DMS153 (cell line): Measurements from ENCODE around the gene IDS.

Experiments used
- DNase-seq: peaks from one replicate; lab custom pipeline; 2025; lab: John Stamatoyannopoulos, UW

Gene IDS

DNA sequence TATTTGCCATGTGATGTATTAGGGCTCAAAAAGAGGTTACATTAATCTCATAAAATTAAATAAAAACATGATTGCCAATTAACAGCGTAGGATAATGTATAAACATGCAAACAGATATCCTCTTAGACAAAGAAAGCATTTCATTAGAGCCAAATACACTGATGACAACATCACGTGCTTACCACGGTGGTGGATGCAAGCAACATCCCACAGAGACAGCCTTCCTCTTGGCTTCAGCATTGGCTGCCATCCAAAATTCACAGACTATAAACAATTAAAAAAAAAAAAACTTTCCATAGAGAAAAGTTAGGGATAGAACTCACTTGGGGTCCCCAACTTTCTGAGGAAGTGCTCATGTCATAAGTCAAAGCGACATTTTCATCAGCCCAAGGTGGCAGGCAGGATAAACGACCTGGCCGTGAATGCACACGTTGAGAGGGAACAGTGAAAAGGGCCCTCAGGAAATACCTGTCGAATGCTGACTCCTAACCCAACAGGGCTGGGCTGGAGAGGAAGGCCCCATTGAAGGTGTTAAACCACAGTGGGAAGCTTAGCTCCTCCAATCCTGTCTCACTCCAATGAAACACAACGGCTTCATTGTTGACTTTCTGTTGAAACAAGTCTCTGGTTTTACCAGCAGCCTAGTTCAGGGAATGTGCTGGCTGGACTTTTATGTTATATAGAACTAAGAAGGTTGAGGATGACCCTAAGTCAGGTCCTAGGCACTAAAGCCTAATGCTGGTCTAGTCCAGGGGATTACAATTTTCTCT lies 48.4 kb downstream of the IDS start:
- peak; percentile 48 for DNase-seq

DNA sequence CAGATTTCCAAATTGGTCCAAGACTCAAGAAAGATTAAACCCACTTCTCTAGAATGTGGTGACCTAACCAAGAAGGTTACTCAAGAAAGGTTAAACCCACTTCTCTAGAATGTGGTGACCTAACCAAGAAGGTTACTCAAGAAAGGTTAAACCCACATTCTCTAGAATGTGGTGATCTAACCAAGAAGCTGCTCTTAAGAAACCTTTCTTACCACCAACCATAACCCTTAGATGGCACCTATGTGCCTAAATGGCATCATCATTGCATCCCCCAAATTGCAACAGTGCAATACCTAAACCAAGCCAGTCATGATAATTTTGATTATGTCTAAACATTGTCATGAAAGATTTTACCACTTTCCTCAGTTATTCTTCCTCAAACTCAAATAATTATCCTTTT lies 49.2 kb downstream of the IDS start:
- DNase-seq: no peak

DNA sequence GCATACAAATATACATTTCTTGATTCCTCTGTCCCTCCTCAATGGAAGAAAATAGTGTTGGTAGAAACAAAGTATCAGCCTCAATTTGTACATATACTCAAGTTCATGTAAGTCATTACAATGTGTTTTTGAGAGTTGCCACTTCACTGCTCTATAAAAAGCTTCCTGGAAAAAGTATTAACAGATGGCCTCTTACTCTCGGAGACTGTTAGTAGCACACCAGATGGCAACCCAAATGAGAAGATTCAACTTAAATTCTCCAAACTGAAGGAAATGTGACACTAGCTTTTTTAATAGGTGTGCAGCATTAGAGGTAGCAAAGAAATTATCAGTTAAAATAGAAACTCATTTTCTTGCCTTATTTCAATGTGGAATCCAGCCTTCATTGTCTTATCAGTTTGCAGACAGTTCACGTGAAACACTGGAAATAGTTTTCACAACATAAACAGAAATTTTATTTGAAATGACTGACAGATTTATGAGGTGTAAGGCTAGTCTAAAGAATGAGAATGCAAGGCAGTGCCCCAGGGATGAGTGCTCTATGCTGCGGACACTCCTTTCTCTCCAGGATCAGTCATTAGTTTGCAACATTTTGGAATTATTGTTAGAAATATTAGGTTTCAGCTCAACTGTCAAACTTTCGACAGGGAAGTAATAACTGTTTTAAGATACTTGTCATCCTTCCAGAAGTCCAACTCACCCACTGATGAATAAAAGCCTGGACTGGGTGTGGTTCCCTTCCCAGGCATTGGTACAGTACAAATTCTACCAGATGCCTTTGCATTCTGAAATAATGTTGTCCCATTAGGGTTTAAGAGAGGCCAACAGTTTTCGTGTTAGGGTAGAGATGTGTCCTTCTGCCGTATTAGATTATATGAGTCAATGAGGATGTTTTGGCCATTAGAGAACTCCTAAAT lies 50.9 kb downstream of the IDS start:
- DNase-seq: peak; percentile 17

GRCh38 chrX:149453030-149453429 lies 52.1 kb downstream of the IDS start:
- DNase-seq: no peak

GRCh38 chrX:149433451-149433850 lies 71.7 kb downstream of the IDS start:
- no peak for DNase-seq

DNA sequence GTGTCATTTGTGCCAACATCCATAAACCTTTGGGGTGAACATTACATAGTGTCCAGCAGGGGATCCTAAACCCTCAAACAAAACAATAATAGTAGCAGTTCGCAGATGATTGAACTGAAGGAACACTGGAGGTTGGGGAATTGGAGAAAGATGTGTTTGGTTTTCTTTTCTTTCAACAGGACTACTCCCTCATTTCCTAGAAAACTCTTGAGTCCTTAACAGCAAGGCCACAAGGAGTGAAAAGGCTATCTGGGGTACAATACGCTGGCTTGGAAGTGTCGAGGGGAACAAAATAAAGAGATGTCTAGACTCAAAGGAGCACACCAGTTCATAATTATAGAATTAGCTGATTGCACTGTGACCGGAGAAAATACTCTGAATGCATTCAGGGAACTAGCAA lies 72.1 kb downstream of the IDS start:
- no peak for DNase-seq
